Spleen (tissue), 11 donors: ENCODE results near the gene MEIOC. TPM values are rescaled to one million over a fixed set of nuclear protein-coding genes. Genes with fewer than 3 reads are reported as not detected.

Experiments used
- DNase-seq: peaks from one replicate; pipeline ENCODE4 v3.0.0-alpha.2; 2020
- H3K27ac ChIP-seq, 8 donors: fragments of 200-600 bp; sonication (generic) in 7 of 8; 1 replicate in 4 of 8; 2 replicates in 4 of 8; pipeline versions ENCODE4 v1.5.0 to v1.8.0; 2016 to 2021; ENCODE audit warnings: inconsistent platforms in 4 of 8, mild to moderate bottlenecking in 4 of 8, moderate library complexity in 1 of 8
- H3K27me3 ChIP-seq, 7 donors: fragments of 200-600 bp; sonication (generic) in 6 of 7; replicated peaks in 1 of 7; 1 replicate in 4 of 7; 2 replicates in 3 of 7; pipeline versions ENCODE4 v1.5.0 to v1.8.0; 2016 to 2021; ENCODE audit warnings: inconsistent platforms in 3 of 7, mild to moderate bottlenecking in 1 of 7
- H3K36me3 ChIP-seq, 6 donors: fragments of 200-600 bp; sonication (generic) in 5 of 6; 1 replicate in 4 of 6; 2 replicates in 2 of 6; pipeline versions ENCODE4 v1.5.0 to v1.8.0; 2016 to 2021; ENCODE audit warnings: inconsistent platforms in 2 of 6
- H3K4me1 ChIP-seq, 6 donors: fragments of 200-600 bp; sonication (generic) in 5 of 6; 1 replicate in 3 of 6; 2 replicates in 3 of 6; pipeline versions ENCODE4 v1.5.0 to v1.8.0; 2016 to 2021; ENCODE audit warnings: inconsistent platforms in 3 of 6
- H3K4me3 ChIP-seq, 8 donors: fragments of 200-600 bp; sonication (generic) in 7 of 8; 1 replicate in 4 of 8; 2 replicates in 4 of 8; pipeline versions ENCODE4 v1.5.0 to v1.8.0; 2016 to 2021; ENCODE audit warnings: inconsistent platforms in 4 of 8, mild to moderate bottlenecking in 4 of 8, moderate library complexity in 2 of 8
- H3K9me3 ChIP-seq, 8 donors: fragments of 200-600 bp; sonication (generic) in 7 of 8; 1 replicate in 4 of 8; 2 replicates in 4 of 8; pipeline versions ENCODE4 v1.5.0 to v1.8.0; 2016 to 2021; ENCODE audit warnings: inconsistent platforms in 4 of 8
- CTCF ChIP-seq, 11 experiments: fragments of 200-600 bp in 7 of 11; fragments of 450-650 bp in 4 of 11; sonication (generic) in 4 of 11; IDR thresholded peaks in 8 of 11; conservative IDR thresholded peaks in 3 of 11; 1 replicate in 7 of 11; 2 replicates in 4 of 11; pipeline versions ENCODE4 v1.4.0 to v1.8.0; 2016 to 2021; ENCODE audit warnings: antibody characterized with exemption in 11 of 11, inconsistent platforms in 4 of 11, mild to moderate bottlenecking in 1 of 11
- POLR2A ChIP-seq, 3 donors: fragments of 450-650 bp; IDR thresholded peaks; one replicate each; pipeline ENCODE4 v1.5.1; 2017; ENCODE audit warnings: antibody characterized with exemption in 3 of 3, mild to moderate bottlenecking in 1 of 3
- POLR2AphosphoS5 ChIP-seq, 3 donors: sonication (generic); formaldehyde crosslinking; IDR thresholded peaks; one replicate each; pipeline ENCODE4 v1.5.1; 2017; ENCODE audit warnings: antibody characterized with exemption in 3 of 3
- WGBS, 5 donors: extraction: QIAGEN DNeasy Blood & Tissue Kit in 3 of 5; methylation state at CpG; one replicate each; pipeline versions ENCODE4 v1.1.5 to v1.1.7; 2013 to 2018; 5-methylcytosine and 5-hydroxymethylcytosine counted together
- intact Hi-C: fragments of 100-400 bp; cut with DNase I; formaldehyde crosslinking; loops from one replicate; pipeline ENCODE4 v1.15.0; 2023; ENCODE audit warnings: low total_unique reads
- polyA plus RNA-seq, 3 donors: library from polyadenylated mRNA; stranded (reverse); fragments of 200-250 nt; gene quantifications; one replicate each; pipeline ENCODE4 v1.2.1, GENCODE V29; 2013
- total RNA-seq, 7 donors: library from RNA; depleted of rRNA in 3 of 7; stranded (reverse); fragments of >200 nt in 3 of 7; fragmentation: NEBNext Ultra II Directional in 4 of 7; extraction: Animal tissue kit (Norgen Biotek cat#: 25700) in 4 of 7; gene quantifications; one replicate each; pipeline versions ENCODE4 v1.1.0 to v1.2.1, GENCODE V29; 2016 to 2021
- donor health status: healthy with polysubstance abuse.
- donor health status: DM: no; HTN: no; CAD: no; lungs with moderate emphysema.
- donor health status: DM: no; HTN: no; CAD: no.
- donor health status: Bipolar disorder and iron deficiency.
- donor health status: healthy.
- donor health status: DM: no; HTN: no; CAD: no.
- donor health status: DM: yes; HTN: yes; CAD: no.

Gene MEIOC
- total and polyA plus RNA-seq, 10 donors, result 0.04 to 0.17 (median 0.06) TPM; not detected in 7

- Histone ChIP-seq H3K4me3 (no peak overlapping the region), H3K9me3 (no peaks in the 10 kb centered on the region), H3K4me1 (no peaks in the 10 kb centered on the region), H3K27ac (no peak overlapping the region), H3K27me3 (peaks cover 0 to 35% (median 0%) of the 10 kb centered on the region in 7 donors), H3K36me3 (no peaks in the 10 kb centered on the region)
- intact Hi-C loops, result no loop called here
- no peak for TF ChIP-seq POLR2AphosphoS5 (IDR thresholded peaks at IDR 0.05)
- TF ChIP-seq CTCF (IDR thresholded peaks at IDR 0.05 in 8 of 11, conservative IDR thresholded peaks at IDR 0.05 in 3 of 11), result no peak
- TF ChIP-seq POLR2A (IDR thresholded peaks at IDR 0.05), result no peak
- no peak for DNase-seq
These were observed 8.5 kb upstream of the MEIOC start for GRCh38 chr17:44647736-44648135.

- Histone ChIP-seq H3K36me3 (no peaks in the 10 kb centered on the region), H3K4me1 (no peaks in the 10 kb centered on the region), H3K27ac (no peak overlapping the region), H3K27me3 (peaks cover 0 to 45% (median 0%) of the 10 kb centered on the region in 7 donors), H3K9me3 (peaks cover 0 to 4% (median 0%) of the 10 kb centered on the region in 8 donors), H3K4me3 (no peak overlapping the region)
- intact Hi-C loops, result no loop called here
- TF ChIP-seq POLR2AphosphoS5 (IDR thresholded peaks at IDR 0.05) (no peak), CTCF (IDR thresholded peaks at IDR 0.05 in 8 of 11, conservative IDR thresholded peaks at IDR 0.05 in 3 of 11) (no peak), POLR2A (IDR thresholded peaks at IDR 0.05) (no peak)
- DNase-seq, result no peak
- 68 to 85% (median 72%) methylated on average over 2 of the region's 2 CpGs for WGBS, 5 donors
These were observed 7.3 kb upstream of the MEIOC start for GRCh38 chr17:44648963-44649362.

- intact Hi-C loops, result no loop called here
- H3K36me3 ChIP-seq, result no peaks in the 10 kb centered on the region
- 77 to 87% (median 82%) methylated on average over 5 of the region's 5 CpGs for WGBS, 5 donors
- peaks cover 0 to 8% (median 0%) of the 10 kb centered on the region in 8 donors for H3K9me3 ChIP-seq
- peaks cover 0 to 6% (median 3%) of the 10 kb centered on the region in 6 donors for H3K4me1 ChIP-seq
- H3K4me3 ChIP-seq, result no peak overlapping the region
- TF ChIP-seq POLR2A (IDR thresholded peaks at IDR 0.05), result no peak
- TF ChIP-seq POLR2AphosphoS5 (IDR thresholded peaks at IDR 0.05), result no peak
- TF ChIP-seq CTCF (IDR thresholded peaks at IDR 0.05 in 8 of 11, conservative IDR thresholded peaks at IDR 0.05 in 3 of 11), result no peak
- no peak overlapping the region for H3K27ac ChIP-seq
- DNase-seq, result no peak
- peaks cover 0 to 57% (median 15%) of the 10 kb centered on the region in 7 donors for H3K27me3 ChIP-seq
These were observed 5.0 kb upstream of the MEIOC start for GRCh38 chr17:44651228-44651627.

- Histone ChIP-seq H3K36me3 (no peaks in the 10 kb centered on the region), H3K9me3 (peaks cover 0 to 10% (median 0%) of the 10 kb centered on the region in 8 donors), H3K27me3 (peaks cover 0 to 65% (median 30%) of the 10 kb centered on the region in 7 donors), H3K4me3 (no peak overlapping the region), H3K4me1 (peaks cover 0 to 15% (median 12%) of the 10 kb centered on the region in 6 donors), H3K27ac (no peak overlapping the region)
- TF ChIP-seq POLR2AphosphoS5 (IDR thresholded peaks at IDR 0.05) (no peak), POLR2A (IDR thresholded peaks at IDR 0.05) (no peak), CTCF (IDR thresholded peaks at IDR 0.05 in 8 of 11, conservative IDR thresholded peaks at IDR 0.05 in 3 of 11) (no peak)
- no peak for DNase-seq
- WGBS, 5 donors, result 80 to 88% (median 85%) methylated on average over 8 of the region's 8 CpGs
- intact Hi-C loops, result no loop called here
These were observed 3.5 kb upstream of the MEIOC start for GRCh38 chr17:44652727-44653126.
